HG02571 (cell line): Measurements from ENCODE around the gene ANO8.
"Not testable (repeated sequence)": the region's sequence is repeated elsewhere in the genome, so short reads cannot be mapped to it uniquely, and the experiment has no call there.

ENCODE experiments used
- ATAC-seq: cut with Tn5 transposase; IDR thresholded peaks from one replicate; pipeline ENCODE4 v1.9.1; 2021; ENCODE audit warnings: mild to moderate bottlenecking, moderate library complexity; ENCODE audit not compliant: unreplicated experiment

ANO8 gene

DNA sequence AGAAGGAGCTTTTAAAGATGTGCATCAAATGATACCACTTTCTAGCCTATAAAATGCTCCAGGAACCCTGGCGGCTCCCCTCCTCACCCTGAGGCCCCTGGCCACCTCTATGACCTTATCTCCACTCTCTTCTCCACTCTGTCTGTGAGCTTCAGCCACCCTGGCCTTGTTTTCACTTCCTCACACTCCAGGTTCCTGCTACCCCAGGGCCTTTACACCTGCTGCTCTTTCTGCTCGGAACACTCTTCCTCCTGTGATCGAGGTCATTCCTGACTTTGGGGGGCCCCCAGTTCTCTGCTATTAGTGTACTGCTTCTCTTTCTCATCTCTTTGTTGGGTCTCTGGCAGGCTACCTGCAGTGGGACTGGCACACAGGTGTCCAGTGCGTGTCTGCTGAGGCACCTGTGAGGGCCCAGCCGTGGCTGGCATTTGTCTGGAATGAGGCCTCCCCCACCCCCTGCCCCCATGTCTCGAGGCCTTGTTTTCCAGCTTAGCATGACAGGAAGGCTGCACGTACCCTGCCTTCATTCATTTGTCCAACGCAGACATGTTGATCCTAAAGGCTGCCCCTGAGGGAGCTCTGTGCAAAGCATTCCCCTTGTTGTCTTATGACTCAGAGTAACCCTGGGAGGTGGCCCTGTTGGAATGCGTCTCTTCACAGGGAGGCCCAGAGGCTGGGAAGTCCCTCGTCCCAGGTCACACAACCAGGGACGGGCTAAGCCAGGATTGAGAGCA lies 23.0 kb downstream of the ANO8 start:
- no peak for ATAC-seq

DNA sequence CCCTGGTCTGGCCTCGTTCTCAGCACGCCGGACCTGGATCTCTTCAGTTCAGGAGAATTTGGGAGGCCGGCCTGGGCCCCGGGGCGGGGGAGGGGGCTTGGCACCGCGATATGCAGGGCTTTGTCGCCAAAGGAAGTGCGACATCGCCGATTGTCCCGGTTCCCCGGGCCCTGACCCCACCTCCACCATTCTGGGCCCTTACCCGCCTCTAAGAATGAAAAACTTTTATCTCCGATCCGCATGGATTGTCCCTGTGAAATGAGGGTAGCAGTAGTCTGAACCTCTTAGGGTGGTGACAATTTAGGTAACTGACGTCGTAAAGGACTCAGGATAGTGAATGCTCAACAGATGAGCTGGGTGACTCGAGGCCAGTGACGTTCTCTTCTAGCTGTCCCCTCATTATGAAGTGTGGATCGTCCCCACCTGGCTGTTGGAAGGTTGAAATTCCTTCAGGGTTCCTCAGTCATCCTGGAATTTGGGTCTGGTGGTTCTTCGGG lies 24.6 kb downstream of the ANO8 start:
- ATAC-seq = no peak

DNA sequence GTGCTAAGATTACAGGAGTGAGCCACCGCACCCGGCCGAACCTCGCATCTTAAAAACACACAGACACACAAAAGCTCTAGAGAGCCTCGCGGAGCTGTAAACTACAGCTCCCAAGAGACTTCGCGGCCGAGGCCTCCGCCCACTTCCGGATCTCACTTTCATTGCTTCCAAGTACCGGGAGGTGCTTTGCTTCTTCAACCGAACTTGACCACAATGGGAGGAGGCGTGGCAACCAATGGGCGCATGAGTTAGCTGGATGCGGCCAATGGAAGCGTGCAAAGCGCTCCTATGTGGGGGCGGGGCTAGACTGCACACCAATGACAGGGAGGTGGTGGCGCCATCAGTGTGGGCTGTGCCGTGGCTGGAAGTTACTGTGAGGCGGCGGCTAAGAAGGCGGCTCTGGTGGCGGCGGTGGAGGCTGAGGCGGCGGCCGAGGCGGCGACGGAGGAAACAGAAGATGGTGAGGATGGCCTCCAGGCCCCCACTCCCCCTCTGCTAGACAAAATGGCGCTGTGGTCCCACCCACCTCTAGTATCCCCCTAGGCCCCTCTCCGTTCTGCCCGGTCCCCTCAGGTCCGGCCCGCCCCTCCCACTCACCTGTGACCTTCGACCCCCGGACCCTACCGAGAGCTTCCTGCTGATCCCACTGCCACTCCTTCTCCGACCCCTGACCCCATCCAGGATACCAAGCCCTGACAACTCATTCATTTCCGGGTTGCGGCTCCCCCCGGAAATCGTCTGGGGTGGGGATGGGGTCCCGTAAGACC lies 25.3 kb downstream of the ANO8 start, which contains the start of gene DDA1:
Gene DDA1, plus strand, starts transcription at position 366 of the 767 bp plus-strand sequence. Its CDS starts 92 bp downstream, at position 458.
- peak; percentile 57 for ATAC-seq

DNA sequence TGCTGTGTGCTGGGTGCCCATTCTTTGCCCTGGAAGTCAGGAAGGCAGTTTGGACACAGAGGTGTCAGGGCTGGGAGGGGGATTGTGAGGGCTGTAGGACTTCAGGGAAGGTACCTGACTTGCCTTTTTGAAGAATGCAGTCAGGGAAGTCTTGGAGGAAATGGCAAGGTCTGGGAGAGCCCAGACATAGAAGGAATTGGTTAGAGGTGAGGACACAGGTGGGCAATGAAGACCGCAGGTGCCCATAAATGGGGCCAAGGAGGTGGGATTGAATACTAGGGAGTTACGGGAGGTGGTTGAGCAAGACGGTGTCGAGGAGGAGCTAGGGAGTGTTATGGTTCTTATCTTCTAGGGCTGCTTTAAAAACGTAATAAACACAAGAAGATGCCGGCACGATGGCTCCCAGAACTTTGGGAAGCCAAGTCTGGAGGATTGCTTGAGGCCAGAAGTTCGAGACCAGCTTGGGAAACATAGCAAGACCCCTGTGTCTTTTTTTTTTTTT lies 26.7 kb downstream of the ANO8 start:
- no peak for ATAC-seq

DNA sequence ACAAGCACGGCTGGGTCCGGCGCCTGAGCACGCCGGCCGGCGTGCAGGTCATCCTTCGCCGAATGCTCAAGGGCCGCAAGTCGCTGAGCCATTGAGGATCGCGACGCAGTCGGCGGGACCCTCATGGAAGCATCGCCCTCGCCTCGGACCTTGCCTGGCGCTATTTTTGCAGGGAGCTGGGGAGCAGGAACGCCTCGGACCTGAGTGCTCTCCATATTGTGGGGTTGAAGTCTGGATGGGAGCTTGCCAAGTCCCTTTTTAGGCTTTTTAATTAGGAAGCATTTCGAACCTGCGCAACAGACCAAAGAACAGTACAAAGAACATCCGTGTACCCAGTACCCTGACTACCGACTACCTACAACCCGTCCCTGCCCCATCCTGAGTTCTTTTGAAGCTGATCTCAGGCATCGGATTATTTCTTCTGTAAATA lies 28.4 kb downstream of the ANO8 start:
- ATAC-seq = no peak

DNA sequence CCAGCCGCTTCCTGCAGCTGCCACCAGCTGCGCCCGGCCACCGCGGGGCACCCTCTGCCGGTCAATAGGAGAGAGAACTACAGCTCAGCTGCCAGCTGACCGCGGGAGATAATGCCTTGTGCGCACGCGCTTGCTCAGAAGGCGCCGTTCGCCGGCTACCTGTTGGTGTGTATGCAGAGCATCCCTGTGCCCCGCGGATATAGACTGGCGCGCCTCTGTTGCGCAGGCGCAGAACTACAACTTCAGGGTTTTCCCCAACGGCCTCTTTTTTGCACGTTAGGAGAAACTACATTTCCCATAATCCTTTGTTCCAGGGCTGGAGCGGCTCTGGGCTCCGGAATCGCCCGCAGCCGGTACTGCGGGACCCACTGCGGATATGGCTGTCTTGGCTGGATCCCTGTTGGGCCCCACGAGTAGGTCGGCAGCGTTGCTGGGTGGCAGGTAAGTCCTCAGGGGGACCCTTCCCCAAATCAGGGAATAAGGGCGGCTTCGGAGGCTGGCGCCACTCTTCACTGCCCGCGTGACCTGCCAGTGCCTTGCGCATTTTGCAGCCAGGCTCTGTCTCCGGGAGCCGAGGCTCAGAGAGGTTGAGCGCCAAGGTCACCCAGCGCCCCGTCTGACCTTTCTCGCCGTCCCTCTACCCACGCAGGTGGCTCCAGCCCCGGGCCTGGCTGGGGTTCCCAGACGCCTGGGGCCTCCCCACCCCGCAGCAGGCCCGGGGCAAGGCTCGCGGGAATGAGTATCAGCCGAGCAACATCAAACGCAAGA lies 29.0 kb downstream of the ANO8 start, which contains the start of gene MRPL34:
Gene MRPL34, plus strand, starts transcription at position 356 of the 768 bp plus-strand sequence. Its CDS starts 21 bp downstream, at position 377.
- ATAC-seq = peak; percentile 49

DNA sequence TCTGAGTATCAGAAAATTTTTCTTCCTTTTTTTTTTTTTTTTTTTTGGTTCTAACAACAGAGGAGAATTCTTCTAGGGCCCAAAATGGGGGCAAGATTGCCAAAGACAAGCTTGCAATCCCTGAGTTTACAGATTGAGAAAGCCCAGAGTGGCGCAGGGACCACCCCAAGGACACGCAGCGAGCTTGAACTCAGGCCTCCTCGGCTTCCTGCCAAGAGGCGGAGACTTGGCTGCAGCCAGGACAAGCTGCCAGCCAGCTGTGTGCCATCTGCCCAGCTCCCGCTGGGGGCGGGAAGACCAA lies 29.5 kb downstream of the ANO8 start:
- ATAC-seq = no peak

DNA sequence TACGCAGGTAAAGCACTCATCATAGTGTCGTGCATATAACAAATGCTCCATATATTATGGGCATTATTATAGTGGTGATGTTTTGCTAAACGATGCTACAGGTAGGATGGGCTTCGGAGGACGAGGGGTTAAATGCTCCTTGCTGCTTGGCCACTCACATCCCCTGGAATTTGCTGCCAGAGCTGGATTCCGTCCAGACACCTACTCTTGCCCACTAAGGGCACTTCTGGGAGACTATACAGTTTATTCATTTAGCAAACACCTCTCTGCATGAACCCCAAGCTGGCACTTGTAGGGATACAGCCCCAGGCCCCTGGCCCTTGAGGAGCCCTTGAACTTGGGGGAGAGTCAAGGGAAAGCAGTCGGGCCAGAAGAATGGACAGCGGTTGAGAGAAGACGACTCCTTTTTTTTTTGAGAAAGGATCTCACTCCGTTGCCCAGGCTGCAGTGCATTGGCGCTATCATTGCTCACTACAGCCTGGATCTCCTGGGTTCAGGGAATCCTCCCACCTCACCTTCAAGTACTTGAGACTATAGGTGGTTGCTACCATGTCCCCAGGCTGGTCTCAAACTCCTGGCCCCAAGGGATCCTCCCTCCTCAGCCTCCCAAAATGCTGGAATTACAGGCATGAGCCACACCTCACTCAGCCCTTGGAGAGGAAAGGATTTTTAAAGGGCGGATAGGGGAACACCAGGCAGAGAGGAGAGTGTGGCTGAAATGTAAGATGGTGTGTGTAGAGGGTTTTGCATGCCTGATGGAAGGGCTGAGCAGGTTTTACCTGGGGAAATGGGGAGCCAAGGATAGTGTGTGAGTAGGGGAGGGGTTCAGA lies 30.1 kb downstream of the ANO8 start:
- no peak for ATAC-seq

DNA sequence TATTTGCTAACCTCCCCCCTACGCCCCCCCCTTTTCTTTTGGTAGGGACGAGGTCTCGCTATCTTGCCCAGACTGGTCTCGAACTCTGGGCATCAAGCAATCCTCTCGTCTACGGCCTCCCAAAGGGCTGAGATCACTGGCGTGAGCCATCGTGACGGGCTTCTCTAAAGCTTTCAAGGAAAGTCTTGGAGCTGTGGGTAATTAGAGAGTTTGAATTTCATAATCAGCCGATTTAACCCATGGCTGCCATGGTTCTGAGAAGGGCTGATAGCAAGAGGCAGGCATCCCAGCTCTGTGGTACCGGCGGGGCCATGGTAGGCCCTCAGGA lies 30.8 kb downstream of the ANO8 start:
- ATAC-seq = no peak

DNA sequence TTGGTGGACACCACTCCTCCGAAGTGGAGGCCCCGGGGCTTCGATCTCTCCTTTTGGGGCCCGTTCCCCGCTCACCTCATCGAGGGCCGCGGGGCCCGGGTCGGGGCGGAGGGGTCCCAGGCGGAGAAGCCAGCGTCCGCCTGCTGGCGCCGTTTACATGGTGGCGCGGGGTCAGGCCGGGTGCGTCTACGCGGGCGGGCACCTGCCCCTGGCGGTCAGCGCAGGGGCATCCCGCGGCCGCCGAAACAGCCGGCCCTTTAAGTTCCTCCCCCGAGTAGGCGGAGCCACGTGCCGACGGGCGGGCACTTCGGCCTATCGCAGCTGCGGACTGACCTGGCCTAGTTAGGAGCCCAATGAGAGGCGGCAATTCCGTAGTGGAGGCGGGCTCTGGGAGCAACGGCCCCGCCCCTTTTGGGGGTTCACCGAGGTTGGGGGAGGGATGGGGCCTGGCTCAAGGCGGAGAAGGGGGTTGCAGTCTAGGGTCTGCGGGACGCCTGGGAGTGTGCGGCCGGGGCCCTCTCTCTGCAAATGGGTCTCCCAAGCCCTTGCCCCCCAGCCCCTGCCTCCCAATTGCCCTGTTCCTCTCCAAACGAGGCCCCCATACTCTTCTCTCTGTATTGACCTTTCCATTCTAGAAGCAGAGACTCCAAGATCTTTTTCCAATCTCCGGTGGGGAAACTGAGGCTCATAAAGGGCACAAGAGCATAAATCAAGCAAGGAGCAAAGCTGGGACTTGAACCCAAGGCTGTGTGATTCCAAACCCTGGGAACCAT lies 31.3 kb downstream of the ANO8 start, which contains the start of gene ABHD8:
Gene ABHD8, minus strand, starts transcription at position 259 of the 773 bp plus-strand sequence. CDS start 1,809 bp downstream, outside the sequence.
- peak; percentile 48 for ATAC-seq

DNA sequence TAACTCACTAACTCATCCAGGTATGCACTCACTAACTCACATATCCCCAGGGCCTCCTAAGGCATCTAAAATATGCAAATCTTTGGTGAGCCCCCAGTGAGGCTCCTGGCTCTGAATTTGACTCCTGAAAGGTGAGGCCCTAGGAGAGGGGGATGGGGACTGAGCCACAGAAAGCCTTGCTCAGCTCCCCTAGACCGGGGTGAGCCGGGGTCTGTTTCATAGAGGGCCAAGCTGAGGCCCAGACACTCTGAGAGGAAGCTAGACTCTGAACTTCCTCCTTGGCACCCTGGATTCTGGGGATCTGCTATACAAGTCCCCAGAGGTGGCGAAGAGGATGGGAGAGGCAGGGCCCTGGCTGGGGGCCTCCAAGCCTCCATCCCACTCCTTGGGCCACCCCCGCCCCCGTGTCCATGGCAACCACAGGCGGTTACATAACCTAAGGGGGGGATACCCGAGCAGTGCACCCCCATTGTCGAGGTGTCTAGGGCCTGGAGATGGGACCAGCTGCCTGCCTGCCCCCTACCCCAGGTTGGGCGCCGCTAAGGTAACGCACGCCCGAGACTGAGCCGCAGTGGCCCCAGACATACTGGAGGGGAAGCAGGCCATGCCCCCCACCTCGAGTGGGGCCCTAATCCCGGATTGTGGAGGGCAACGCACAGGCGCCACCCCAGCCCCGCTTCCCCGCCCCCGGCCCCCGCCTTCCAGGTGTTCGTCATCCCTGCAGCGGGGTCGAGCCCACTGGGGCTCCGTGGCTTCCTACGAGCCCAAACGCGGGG lies 32.1 kb downstream of the ANO8 start:
- ATAC-seq = no peak

DNA sequence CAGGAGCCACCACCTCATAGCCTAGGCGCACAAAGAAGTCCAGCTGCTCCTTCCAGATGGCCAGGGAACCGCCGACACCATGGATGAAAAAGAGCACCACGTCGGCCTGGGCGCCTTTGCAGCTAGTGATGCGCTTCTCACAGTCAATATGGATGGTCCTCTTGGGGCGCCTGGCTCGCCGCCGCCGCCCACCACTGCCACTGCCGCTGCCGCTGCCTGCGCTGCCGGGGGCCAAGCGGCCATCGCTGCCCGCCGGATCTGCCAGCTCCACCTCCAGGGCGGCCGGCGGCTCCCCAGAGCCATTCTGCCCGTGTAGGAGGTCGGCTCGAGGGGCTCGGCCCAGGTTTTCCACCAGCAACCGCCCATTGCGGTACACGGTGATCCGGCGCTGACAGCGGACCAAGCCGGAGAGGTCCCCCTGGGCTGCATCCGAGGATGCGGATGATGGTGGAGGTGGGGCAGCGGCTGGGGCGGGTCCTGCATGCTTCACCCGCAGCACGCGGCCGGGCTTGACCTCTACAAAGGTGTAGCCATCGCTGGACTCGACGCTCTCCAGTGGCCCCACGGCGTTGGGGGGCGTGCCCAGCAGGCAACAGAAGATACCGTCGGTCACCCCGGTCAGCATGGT lies 33.5 kb downstream of the ANO8 start:
- ATAC-seq = no peak

DNA sequence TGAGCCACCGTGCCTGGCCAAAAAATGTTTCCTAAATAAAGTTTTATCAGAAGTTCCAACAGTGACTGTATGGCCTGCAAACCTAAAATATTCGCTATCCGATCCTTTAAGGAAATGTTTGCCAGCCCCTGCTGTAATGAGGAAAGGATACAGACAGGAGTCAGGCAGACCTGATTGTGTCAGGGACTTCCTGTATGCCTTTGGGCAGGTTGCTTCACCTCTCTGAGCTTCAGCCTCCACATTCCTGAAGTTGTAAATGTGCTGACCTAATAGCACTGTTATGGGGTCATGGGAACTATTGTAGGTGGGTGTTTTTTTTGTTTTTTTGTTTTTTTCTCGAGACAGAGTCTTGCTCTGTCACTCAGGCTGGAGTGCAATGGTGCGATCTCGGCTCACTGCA lies 37.7 kb downstream of the ANO8 start:
- ATAC-seq = no peak

DNA sequence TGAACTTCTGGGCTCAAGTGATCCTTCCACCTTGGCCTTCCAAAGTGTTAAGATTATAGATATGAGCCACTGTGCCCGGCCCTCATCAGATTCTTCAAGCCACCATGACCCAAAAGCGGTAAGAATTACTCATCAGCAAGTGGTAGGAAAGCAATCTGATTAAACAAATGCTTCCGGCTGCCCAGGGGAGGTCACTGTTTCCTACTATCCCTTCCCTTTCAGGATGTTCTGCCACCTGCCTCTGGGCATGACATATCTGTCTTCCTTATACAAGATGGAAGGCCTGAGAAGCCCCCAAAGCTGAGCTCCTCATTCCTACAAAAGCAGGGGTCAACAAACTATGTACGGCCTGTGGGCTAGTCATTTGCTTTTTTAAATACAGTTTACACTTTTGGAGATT lies 38.4 kb downstream of the ANO8 start:
- no peak for ATAC-seq

DNA sequence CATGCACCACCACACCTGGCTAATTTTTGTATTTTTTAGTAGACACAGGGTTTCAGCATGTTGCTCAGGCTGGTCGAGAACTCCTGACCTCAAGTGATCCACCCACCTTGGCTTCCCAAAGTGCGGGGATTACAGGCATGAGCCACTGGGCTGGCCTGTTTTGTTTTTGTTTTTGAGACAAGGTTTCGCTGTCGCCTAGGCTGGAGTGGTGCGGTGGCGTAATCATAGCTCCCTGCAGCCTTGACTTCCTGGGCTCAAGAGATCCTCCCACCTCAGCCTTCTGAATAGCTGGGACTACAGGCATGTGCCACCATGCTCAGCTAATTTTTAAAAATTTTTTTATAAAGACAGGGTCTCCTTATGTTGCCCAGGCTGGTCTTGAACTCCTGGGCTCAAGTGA lies 39.1 kb downstream of the ANO8 start:
- not testable (repeated sequence) for ATAC-seq

DNA sequence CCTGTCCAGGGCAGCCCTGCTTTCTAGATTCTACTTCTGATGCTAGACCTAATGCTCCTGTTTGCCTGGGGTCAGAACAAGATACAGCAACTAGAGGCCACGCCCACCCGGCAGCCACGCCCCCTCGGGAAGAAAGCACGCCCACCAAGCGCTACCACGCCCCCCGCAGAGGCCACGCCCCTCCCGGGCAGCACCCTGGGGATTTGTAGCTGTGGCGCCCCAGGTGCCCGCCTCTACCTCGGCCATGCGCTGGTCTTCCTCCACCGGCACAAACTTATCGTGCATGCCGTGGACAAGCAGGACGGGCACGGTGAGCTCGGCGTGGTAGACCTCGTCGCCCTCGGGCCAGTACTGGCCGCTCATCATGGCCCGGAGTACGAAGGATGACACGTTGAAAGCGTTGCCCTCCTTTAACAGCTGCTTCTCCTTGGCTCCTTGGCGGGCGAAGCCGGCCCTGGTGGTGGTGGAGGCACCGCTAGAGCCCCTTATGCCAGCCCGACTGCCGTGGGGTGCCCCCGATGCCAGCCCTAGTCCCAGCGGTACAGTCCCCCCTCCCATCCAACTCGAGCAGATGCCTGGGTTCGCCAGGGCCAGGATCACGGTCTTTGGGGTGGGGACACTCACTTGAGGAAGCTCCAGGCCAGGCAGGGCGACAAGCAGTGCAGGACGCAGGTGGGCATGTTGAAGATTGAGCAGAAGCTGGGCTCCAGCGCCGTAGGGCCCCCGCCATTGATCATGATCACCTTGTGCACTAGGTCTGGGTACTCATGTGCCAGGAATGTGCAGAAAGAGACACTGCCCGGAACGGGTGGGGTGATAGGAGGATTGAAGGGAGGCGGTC lies 40.4 kb downstream of the ANO8 start:
- no peak for ATAC-seq

DNA sequence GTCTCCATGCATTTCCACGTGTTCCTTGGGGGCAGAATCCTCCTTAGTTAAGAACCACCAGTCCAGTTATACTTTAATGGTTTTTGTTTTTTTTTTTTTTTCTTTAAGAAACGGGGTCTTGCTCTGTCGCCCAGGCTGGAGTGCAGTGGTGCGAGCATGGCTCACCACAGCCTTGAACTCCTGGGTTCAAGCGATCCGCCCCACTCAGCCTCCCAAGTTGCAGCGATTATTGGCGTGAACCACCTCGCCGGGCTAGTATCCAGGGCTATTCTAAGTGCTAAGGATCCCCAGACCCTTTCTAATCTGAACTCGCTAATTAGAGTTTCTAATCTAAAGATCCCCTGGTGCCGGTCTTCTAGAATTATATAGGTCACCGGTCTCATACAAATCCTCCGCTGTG lies 41.0 kb downstream of the ANO8 start:
- no peak for ATAC-seq
